ENCODE measurements around the gene FDXR. TPM values are rescaled to one million over a fixed set of nuclear protein-coding genes. Genes with fewer than 3 reads are reported as not detected.

Gene FDXR
- total RNA-seq, 1 donor: 23.5 TPM

- no peak overlapping the region for H3K27ac ChIP-seq (ENCODE audit: low read depth, low read length)
- H4K20me1 ChIP-seq (ENCODE audit: insufficient read depth, low read length): no peaks in the 10 kb centered on the region
- TF ChIP-seq, protein P1, sequence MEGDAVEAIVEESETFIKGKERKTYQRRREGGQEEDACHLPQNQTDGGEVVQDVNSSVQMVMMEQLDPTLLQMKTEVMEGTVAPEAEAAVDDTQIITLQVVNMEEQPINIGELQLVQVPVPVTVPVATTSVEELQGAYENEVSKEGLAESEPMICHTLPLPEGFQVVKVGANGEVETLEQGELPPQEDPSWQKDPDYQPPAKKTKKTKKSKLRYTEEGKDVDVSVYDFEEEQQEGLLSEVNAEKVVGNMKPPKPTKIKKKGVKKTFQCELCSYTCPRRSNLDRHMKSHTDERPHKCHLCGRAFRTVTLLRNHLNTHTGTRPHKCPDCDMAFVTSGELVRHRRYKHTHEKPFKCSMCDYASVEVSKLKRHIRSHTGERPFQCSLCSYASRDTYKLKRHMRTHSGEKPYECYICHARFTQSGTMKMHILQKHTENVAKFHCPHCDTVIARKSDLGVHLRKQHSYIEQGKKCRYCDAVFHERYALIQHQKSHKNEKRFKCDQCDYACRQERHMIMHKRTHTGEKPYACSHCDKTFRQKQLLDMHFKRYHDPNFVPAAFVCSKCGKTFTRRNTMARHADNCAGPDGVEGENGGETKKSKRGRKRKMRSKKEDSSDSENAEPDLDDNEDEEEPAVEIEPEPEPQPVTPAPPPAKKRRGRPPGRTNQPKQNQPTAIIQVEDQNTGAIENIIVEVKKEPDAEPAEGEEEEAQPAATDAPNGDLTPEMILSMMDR (IDR thresholded peaks at IDR 0.05; ENCODE audit: extremely low read depth, low read depth, low read length): no peak
- H3K4me2 ChIP-seq (ENCODE audit: insufficient read depth, low read length): no peak overlapping the region
- H3K9me3 ChIP-seq (ENCODE audit: low read depth, low read length): no peaks in the 10 kb centered on the region
- no peak overlapping the region for H2AFZ ChIP-seq (ENCODE audit: low read length)
- H3K4me1 ChIP-seq (ENCODE audit: insufficient read depth, low read length): no peaks in the 10 kb centered on the region
- H3K4me3 ChIP-seq (ENCODE audit: insufficient read depth, low read length): no peak overlapping the region
- H3K79me2 ChIP-seq (ENCODE audit: insufficient read depth, low read length): no peaks in the 10 kb centered on the region
- peaks cover 33% of the 10 kb centered on the region for H3K27me3 ChIP-seq (ENCODE audit: insufficient read depth, low read length)
- no peak for DNase-seq (ENCODE audit: insufficient read length, low spot score, missing footprints)
- H3K36me3 ChIP-seq (ENCODE audit: insufficient read depth, low read length): no peaks in the 10 kb centered on the region
Measured at GRCh38 chr17:74863420-74864296, 9.1 kb downstream of the FDXR start.

DNA sequence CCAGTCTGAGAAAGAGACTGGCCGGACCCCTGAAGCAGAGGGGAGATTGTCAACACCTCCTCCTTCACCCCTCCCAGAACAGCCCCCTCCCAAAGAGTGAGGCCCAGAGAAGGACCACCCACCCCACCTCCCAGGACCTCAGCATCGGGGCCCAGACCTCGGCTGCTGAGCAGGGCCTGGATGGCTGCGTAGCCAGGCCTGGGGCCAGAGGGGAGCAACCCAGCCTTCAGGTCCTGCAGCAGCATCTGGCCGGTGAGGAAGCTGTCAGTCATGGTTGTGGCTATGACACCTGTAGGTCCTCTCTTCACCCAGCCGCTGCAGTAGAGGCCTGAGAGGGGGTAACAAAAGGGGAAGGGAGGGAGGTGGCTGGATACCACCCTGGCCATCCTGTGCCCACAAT, 9.9 kb downstream of the FDXR start:
- H4K20me1 ChIP-seq (ENCODE audit: insufficient read depth, low read length): no peaks in the 10 kb centered on the region
- H3K79me2 ChIP-seq (ENCODE audit: insufficient read depth, low read length): no peaks in the 10 kb centered on the region
- H3K27ac ChIP-seq (ENCODE audit: low read depth, low read length): no peak overlapping the region
- H3K9me3 ChIP-seq (ENCODE audit: low read depth, low read length): no peaks in the 10 kb centered on the region
- peaks cover 37% of the 10 kb centered on the region for H3K27me3 ChIP-seq (ENCODE audit: insufficient read depth, low read length)
- H3K4me1 ChIP-seq (ENCODE audit: insufficient read depth, low read length): no peaks in the 10 kb centered on the region
- no peak overlapping the region for H3K4me3 ChIP-seq (ENCODE audit: insufficient read depth, low read length)
- H3K36me3 ChIP-seq (ENCODE audit: insufficient read depth, low read length): no peaks in the 10 kb centered on the region
- DNase-seq (ENCODE audit: insufficient read length, low spot score, missing footprints): no peak
- no peak overlapping the region for H2AFZ ChIP-seq (ENCODE audit: low read length)
- TF ChIP-seq, protein P1 (IDR thresholded peaks at IDR 0.05; ENCODE audit: extremely low read depth, low read depth, low read length): no peak
- H3K4me2 ChIP-seq (ENCODE audit: insufficient read depth, low read length): no peak overlapping the region

- peak; percentile 99 for DNase-seq (ENCODE audit: insufficient read length, low spot score, missing footprints)
- Histone ChIP-seq H3K27me3 (ENCODE audit: insufficient read depth, low read length) (peaks cover 43% of the 10 kb centered on the region), H2AFZ (ENCODE audit: low read length) (no peak overlapping the region), H3K4me1 (ENCODE audit: insufficient read depth, low read length) (no peaks in the 10 kb centered on the region), H3K4me2 (ENCODE audit: insufficient read depth, low read length) (peak overlapping the region; percentile 23), H3K36me3 (ENCODE audit: insufficient read depth, low read length) (no peaks in the 10 kb centered on the region), H3K9me3 (ENCODE audit: low read depth, low read length) (no peaks in the 10 kb centered on the region), H3K4me3 (ENCODE audit: insufficient read depth, low read length) (no peak overlapping the region), H3K27ac (ENCODE audit: low read depth, low read length) (no peak overlapping the region), H4K20me1 (ENCODE audit: insufficient read depth, low read length) (no peaks in the 10 kb centered on the region), H3K79me2 (ENCODE audit: insufficient read depth, low read length) (no peaks in the 10 kb centered on the region)
- TF ChIP-seq, protein P1 (IDR thresholded peaks at IDR 0.05; ENCODE audit: extremely low read depth, low read depth, low read length): peak; percentile 57
Measured at GRCh38 chr17:74862108-74862901, 10.5 kb downstream of the FDXR start.

DNA sequence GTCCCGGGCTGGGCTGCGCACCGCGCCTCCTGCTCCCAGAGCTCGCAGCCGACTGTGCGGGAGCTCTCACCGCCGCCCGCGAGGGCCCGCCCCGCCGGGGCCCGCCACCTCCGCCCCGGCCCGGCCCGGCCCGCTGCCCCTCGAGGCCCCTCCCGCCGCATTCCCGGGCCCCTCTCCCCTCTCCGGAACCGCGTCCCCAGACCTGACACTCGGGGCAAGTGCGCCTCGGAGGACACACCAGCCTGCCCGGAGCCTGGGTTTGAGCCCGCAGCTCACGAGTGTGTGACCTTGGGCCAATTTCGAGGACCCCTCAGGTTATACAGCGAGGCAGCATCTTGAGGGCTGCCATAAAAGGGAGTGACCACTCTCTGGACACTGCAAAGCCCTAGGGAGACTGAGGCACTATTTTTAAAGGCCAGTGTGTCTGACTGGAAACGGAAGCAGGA, 11.1 kb downstream of the FDXR start:
- Histone ChIP-seq H2AFZ (ENCODE audit: low read length) (no peak overlapping the region), H3K4me2 (ENCODE audit: insufficient read depth, low read length) (peak overlapping the region; percentile 23), H3K27ac (ENCODE audit: low read depth, low read length) (no peak overlapping the region), H3K9me3 (ENCODE audit: low read depth, low read length) (no peaks in the 10 kb centered on the region), H3K4me1 (ENCODE audit: insufficient read depth, low read length) (no peaks in the 10 kb centered on the region), H3K4me3 (ENCODE audit: insufficient read depth, low read length) (no peak overlapping the region), H3K79me2 (ENCODE audit: insufficient read depth, low read length) (no peaks in the 10 kb centered on the region), H3K27me3 (ENCODE audit: insufficient read depth, low read length) (peaks cover 48% of the 10 kb centered on the region), H4K20me1 (ENCODE audit: insufficient read depth, low read length) (no peaks in the 10 kb centered on the region), H3K36me3 (ENCODE audit: insufficient read depth, low read length) (no peaks in the 10 kb centered on the region)
- no peak for DNase-seq (ENCODE audit: insufficient read length, low spot score, missing footprints)
- TF ChIP-seq, protein P1 (IDR thresholded peaks at IDR 0.05; ENCODE audit: extremely low read depth, low read depth, low read length): no peak

Data from osteoblast (primary cell).